Sigmoid colon (tissue), 3 donors: ENCODE data around the gene ZNF213.

Source experiments
- CTCF ChIP-seq, 4 experiments: fragments of 450-650 bp in 3 of 4; fragments of 200-600 bp in 1 of 4; IDR thresholded peaks; one replicate each; pipeline ENCODE4 v1.5.1; 2016 to 2019; ENCODE audit warnings: antibody characterized with exemption in 4 of 4, mild to moderate bottlenecking in 3 of 4, moderate library complexity in 2 of 4
- POLR2A ChIP-seq, 2 donors: fragments of 450-650 bp; IDR thresholded peaks; one replicate each; pipeline ENCODE4 v1.6.1; 2016; ENCODE audit warnings: antibody characterized with exemption in 2 of 2, mild to moderate bottlenecking in 2 of 2, moderate library complexity in 2 of 2

- TF ChIP-seq CTCF (IDR thresholded peaks at IDR 0.05) (no peak), POLR2A (IDR thresholded peaks at IDR 0.05) (no peak)
Observed at GRCh38 chr16:3187798-3188674, 53.2 kb downstream of the ZNF213 start, which contains the start of gene OR1F1.
